ENCODE results near the gene PLAGL1.

- TF ChIP-seq CTCF (conservative IDR thresholded peaks at IDR 0.05; ENCODE audit: low read length): no peak
- TF ChIP-seq EZH2phosphoT487 (IDR thresholded peaks at IDR 0.05; ENCODE audit: borderline replicate concordance): no peak
Observed at GRCh38 chr6:143976806-143977349, 31.2 kb downstream of the PLAGL1 start.

Data from Loucy (cell line).